Erythroblast (primary cell): ENCODE measurements around the gene DISC1.
"Not testable (repeated sequence)": the region's sequence is repeated elsewhere in the genome, so short reads cannot be mapped to it uniquely, and the experiment has no call there.

Experiments
- DNase-seq, 2 experiments: peaks; one replicate each; lab custom pipeline; 2025; lab: John Stamatoyannopoulos, UW
- GATA1 ChIP-seq: IDR thresholded peaks from 2 replicates; pipeline ENCODE4 v1.6.1; 2011; ENCODE audit warnings: low read depth, mild to moderate bottlenecking, control low read depth, low read length, moderate library complexity
- POLR2A ChIP-seq: IDR thresholded peaks from 2 replicates; pipeline ENCODE4 v1.6.1; 2011; ENCODE audit warnings: mild to moderate bottlenecking, low read length

DISC1 gene

DNA sequence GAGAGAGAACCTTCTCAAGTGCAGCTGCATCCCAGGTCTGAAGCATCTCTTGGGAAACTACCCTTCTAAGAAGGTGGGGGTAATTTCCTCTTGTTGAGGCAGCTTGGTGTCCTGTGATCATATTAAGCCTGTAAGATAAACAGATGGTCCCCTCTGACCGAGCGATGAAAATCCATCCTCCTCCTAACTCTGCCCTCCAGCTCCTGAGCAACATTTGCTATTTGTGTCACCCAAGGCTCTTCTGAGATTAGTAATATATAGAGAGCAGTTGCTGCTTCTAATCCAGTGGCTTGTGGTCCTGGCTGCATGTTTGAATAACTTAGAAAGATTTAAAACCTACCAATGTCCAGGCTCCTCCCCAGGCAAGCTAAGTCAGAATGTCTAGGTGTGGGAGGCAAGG, 123.7 kb downstream of the DISC1 start:
- no peak for DNase-seq
- no peak for TF ChIP-seq POLR2A
- no peak for TF ChIP-seq GATA1

DNA sequence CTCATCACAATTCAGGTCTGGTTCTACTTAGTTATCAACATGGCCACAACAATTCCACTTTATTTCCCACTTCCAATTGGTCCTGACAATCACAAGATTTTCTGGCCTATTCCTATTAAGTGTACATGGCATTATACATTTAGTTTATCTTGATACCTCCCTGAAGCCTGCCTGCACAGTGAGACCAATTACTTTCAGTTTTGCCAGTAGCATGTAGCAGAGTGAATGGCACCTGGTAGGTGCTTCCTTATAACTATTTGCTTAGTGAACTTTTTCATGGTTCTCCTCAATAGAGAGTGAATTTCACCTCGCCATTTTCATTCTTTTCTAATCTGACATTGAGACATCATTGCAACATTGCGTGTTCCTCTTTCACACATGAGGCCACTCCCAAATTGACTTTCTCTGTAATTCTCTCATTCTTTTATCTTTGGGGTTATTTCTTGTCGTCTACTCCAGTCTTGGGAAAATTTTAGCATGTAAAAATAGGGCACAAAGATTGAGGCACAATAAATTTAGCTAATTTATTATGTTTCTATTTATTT, 124.3 kb downstream of the DISC1 start:
- no peak for DNase-seq
- no peak for TF ChIP-seq POLR2A
- TF ChIP-seq GATA1, result no peak

DNA sequence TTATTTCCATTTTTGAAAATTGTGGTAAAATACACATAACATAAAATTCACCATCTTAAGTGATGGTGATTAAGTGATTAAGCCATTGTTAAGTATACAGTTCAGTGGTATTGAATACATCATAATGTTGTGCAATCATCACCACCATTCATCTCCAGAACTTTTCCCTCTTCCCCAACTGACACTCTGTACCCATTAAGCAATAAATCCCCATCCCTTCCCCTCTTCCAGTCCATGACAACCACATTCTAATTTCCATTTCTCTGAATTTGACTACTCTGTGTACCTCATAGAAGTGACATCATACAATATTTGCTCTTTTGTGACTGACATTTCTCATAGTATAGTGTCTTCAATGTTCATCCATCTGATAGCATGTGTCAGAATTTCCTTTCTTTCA, 124.8 kb downstream of the DISC1 start:
- TF ChIP-seq POLR2A, result no peak
- DNase-seq, result no peak

DNA sequence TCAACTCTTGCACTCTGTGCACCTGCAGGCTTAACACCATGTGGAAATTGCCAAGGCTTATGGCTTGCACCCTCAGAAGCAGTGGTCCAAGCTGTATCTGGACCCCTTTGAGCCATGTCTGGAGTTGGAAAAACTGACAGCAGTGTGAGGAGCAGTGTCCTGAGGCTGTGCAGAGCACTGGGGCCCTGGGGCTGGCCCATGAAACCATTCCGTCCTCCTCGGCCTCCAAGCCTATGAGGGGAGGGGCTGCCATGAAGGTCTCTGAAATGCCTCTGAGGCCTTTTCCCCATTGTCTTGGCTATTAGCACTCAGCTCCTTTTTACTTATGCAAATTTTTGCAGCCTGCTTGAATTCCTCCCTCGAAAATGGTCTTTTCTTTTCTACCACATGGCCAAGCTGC, 126.7 kb downstream of the DISC1 start:
- no peak for DNase-seq
- TF ChIP-seq GATA1 (no peak), POLR2A (no peak)

DNA sequence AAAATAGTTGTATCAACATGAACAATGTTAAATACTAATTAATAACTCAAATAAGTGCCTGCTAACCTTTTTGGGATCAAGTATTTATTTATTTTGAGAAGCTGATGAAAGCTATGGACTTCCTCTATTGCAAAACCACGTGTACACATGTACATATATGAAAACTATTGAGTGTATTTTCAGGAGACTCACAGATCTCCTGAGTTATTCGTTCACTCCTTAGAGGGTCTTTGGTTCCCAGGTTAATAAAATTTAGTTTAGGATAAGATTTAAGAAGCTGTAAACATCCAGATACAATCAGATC, 130.5 kb downstream of the DISC1 start:
- no peak for DNase-seq

DNA sequence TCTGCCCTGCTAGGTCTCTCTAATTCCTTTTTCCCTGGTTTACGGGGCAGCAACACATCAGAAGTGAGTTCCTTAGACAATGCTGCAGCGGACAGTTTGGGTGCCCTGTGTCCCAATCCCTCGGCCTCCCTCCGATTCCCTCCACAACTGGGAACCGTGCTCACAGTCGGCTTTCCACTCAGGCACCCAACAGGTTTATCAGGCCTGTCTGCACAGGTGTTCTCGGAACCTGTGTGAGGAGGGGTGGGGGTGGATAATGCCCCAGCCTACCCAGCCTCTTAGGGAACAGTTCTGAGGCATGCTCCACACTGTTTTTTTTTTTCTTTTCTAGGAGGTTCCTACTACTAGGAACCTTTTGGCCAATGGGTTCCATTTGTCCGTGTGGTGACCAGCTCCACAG, 131.2 kb downstream of the DISC1 start:
- no peak for TF ChIP-seq POLR2A
- TF ChIP-seq GATA1, result no peak
- no peak for DNase-seq

More for the DNA sequence above, 130.5 kb downstream of the DISC1 start:
- TF ChIP-seq GATA1 (no peak), POLR2A (no peak)

DNA sequence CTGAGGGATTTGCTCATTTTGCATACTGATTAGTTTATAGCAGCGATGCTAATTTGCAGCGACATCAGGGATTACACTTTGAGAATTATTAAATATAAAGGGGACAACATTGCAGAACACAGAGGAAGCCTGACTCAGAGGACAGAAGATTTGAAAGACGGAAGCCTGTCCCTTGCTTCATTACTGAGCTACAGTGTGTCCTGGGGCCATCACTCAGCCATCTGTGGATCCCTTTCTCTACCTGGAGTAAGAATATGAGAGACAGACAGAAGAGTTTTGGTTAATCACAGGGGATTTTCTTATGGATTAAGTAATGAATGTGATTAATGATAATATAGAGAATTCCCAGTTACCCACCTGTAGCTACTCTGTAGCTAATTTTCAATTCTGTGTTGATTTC, 134.7 kb downstream of the DISC1 start:
- TF ChIP-seq GATA1 (no peak), POLR2A (no peak)
- no peak for DNase-seq

DNA sequence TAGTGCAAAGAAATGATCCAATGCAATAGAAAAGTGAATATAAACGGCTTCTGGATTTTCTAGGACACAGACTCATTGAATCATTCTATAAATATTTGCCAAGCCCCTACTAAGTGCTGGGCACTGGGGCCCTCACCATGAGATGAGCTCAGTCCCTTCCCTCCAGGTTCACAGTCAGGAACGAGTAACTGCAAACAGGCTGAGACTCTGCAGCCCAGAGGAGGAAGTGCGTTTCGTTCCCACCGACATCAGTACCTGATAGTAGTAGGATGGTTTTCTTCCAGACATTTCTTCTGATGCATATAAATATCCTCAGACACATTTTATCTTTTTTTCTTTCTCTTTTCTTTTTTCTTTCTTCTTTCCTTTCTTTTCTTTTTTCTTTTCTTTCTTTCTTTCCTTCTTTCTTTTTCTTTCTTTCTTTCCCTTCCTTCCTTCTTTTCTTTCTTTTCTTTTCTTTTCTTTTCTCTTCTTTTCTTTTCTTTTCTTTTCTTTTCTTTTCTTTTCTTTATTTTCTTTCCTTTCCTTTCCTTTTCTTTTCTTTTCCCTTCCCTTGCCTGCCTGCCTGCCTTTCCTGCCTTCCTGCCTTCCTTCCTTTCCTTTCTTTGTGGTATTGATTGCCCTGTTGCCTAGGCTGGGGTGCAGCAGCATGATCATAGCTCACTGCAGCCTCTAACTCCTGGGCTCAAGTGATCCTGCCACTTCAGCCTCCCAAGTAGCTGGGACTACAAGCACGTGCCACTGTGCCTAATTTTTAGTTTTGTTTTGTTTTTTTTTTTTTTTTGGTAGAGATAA, 135.4 kb downstream of the DISC1 start:
- no peak for TF ChIP-seq POLR2A
- TF ChIP-seq GATA1, result no peak
- DNase-seq, result no peak

DNA sequence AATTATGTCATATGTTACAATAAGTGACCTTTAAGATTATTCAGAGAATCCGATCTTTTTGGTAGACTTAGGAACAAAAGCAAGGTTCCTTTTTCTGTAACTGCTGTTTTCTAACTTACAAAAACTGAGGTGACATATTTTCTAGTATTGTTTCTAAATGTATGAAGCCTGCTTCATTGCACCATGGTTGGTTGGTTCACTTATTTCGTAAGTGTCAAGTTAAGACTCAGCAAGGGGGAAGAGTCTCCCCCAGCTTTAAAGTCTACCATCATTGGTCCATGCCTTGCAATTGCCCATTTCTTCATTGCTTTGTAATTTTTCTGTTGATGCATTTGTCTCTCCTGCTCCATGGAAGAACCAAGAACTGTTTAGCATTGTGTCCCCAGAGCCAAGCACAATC, 136.9 kb downstream of the DISC1 start:
- TF ChIP-seq POLR2A, result no peak
- TF ChIP-seq GATA1, result no peak
- no peak for DNase-seq

DNA sequence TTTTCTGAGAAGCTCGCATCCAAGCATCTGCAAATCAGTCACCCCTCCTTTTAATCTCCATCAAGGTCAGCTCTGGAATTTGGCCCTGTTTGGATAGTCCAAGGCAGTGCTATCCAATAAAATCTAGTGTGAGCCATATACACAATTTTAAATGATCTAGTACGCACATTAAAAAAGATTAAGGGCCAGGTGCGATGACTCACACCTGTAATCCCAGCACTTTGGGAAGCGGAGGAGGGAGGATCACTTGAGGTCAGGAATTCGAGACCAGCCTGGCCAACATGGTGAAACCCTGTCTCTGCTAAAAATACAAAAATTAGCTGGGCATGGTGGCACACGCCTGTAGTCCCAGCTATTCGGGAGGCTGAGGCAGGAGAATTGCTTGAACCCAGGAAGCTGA, 139.2 kb downstream of the DISC1 start:
- not testable (repeated sequence) for DNase-seq

DNA sequence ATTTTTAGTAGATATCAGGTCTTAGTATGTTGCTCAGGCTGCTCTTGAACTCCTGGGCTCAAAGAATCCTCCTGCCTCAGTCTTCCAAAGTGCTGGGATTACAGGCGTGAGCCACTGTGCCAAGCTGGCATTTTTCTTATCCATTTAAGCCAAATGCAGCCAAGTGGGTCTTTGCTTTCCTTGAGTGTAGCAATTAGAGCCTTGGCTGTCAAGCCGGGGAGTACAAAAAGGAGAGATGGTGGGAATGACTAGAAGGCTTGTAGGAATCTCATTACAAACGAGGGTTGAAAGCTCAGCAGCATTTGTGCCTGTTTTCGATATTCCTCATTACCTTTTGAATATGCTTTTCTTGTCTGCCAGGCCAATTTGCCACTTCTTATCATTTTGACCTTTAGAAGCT, 140.9 kb downstream of the DISC1 start:
- TF ChIP-seq POLR2A (no peak), GATA1 (no peak)
- no peak for DNase-seq

DNA sequence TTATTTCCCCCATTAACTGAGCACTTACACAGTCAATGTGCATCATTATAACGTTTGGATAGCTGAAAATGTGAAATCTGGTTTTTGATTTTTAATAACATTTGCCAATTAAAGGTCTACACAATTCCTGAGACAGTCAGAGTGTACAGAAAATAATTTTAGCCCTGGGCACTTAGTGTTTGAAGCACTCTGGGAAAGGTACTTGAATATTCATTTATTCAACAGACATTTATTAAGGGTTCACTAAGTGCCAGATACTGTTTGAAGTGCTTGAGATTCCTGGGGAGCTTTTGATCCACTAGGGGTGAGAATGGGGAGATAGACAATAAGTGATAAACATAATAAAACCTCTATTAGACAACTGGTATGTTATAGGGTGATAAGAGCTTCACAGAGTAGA, 141.8 kb downstream of the DISC1 start:
- DNase-seq, result no peak
- no peak for TF ChIP-seq POLR2A
- TF ChIP-seq GATA1, result no peak

DNA sequence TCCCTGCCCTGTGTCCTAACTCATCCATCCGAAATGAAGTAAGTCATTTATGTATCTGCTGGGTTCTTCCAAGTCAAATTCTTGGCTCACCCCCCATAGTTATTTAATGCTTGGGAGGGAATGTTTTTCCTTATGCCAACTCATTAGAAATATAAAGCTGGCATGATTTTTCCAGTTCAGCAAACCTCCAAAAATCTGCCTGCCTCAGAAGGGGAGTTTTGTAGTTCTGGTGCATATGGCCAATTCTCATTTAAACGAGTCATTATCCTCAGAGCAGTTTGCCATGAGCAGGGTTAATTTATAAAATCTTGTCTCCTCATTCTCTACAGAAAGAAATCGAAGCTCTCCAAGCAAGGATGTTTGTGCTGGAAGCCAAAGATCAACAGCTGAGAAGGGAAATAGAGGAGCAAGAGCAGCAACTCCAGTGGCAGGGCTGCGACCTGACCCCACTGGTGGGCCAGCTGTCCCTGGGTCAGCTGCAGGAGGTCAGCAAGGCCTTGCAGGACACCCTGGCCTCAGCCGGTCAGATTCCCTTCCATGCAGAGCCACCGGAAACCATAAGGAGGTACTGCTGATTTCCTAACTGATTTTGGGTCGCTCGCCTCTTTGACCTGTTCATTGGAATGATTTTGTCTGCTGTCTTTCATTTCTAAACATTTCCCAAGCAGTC, 144.1 kb downstream of the DISC1 start:
- TF ChIP-seq GATA1, result no peak
- TF ChIP-seq POLR2A, result no peak
- DNase-seq, result no peak

DNA sequence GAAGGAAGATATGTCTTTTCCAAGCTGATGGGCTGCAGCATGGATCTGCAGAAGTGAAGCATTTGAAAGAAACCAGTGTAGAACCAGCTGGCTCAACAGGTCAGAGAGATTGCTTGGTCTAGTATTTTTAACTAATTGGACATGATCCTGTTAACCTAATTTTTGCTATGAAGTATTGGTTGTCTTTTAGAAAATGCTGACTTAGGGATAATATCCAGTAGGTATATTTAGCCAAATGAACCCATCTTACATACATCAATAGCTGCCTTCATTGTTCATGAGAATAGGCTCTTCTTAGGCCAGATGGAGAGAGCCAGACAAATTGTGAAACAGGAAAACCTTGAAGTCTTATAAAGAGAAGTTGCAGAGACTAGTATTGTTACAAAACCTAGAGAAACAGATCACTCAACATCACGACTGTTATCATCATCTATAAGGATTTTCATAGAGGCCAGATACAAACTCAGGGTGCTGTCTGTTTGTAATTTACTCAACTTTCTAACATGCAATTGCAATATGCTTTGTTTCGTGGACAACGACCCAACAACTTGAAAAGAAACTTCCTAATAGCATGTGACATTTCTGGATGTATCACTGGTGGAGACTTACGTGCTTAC, 148.2 kb downstream of the DISC1 start:
- TF ChIP-seq GATA1 (no peak), POLR2A (no peak)
- no peak for DNase-seq
